Kidney epithelial cell (primary cell): ENCODE data around the gene EMP2. TPM values are rescaled to one million over a fixed set of nuclear protein-coding genes. Genes with fewer than 3 reads are reported as not detected.

Source experiments
- DNase-seq: peaks from one replicate; pipeline ENCODE4 v3.0.0-alpha.2; 2010; ENCODE audit warnings: low read depth
- H3K27me3 ChIP-seq: 2 replicates; pipeline ENCODE4 v1.6.0; 2011; ENCODE audit warnings: low read length; ENCODE audit not compliant: control insufficient read depth, insufficient read depth
- H3K36me3 ChIP-seq: 2 replicates; pipeline ENCODE4 v1.5.1; 2011; ENCODE audit warnings: low read length; ENCODE audit not compliant: control insufficient read depth, insufficient read depth
- H3K4me3 ChIP-seq: 2 replicates; pipeline ENCODE4 v1.5.1; 2011; ENCODE audit warnings: low read depth, mild to moderate bottlenecking, control low read depth, low read length
- total RNA-seq: library from RNA; depleted of rRNA; stranded (reverse); fragments of >200 nt; gene quantifications from 2 replicates; pipeline ENCODE4 v1.2.3, GENCODE V29; 2015
- TF ChIP-seq, protein P1 (sequence below): IDR thresholded peaks from 2 replicates; pipeline ENCODE4 v1.5.1; 2011; ENCODE audit warnings: mild to moderate bottlenecking, moderate library complexity, low read length, control low read depth, inconsistent platforms; ENCODE audit not compliant: insufficient read depth, poor library complexity, severe bottlenecking

The EMP2 gene
- total RNA-seq, 1 donor from 2014 or later: 1.4 TPM

DNA sequence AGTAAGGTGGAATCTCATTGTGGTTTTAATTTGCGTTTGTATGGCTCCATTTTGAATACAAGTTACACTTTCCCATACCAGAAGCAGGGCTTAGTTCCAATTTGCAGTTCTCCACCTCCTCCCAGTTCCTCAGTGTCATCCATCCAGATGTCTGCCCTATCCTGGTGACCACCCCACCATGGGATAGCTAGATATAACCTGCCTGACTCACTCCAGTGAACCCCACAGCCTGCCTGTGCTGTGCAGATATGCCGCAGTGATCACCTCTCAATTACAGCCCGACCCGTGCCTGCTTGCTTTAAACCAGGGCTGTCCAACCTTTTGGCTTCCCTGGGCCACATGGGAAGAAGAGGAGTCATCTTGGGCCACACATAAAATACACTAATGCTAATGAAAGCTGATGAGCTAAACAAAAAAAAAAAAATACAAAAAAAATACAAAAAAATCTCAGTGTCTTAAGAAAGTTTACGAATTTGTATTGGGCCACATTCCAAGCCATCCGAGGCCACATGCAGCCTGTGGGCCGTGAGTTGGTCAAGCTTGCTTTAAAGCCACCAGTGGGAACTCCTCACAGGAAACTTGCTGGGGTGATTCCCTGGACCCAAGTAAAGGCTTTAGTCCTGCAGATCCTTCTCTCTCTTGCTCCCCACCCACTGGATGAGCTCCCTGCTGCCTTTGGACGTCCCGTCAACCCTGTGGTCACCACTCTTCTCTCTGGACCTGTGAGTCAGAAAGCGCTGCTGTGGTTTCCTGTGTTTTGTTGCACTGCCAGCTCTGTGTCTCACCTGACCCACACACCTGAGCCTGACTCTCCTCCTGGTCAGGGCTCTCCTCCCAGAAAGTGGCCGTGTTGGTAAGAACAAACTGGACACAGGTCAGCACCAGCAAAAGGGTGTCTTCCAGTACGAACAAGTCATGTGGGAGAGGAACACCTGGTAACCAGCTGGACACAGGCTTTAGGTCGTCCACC, 83.0 kb downstream of the EMP2 start:
- no peaks in the 10 kb centered on the region for H3K36me3 ChIP-seq
- no peak for DNase-seq
- no peaks in the 10 kb centered on the region for H3K27me3 ChIP-seq
- TF ChIP-seq, protein P1, sequence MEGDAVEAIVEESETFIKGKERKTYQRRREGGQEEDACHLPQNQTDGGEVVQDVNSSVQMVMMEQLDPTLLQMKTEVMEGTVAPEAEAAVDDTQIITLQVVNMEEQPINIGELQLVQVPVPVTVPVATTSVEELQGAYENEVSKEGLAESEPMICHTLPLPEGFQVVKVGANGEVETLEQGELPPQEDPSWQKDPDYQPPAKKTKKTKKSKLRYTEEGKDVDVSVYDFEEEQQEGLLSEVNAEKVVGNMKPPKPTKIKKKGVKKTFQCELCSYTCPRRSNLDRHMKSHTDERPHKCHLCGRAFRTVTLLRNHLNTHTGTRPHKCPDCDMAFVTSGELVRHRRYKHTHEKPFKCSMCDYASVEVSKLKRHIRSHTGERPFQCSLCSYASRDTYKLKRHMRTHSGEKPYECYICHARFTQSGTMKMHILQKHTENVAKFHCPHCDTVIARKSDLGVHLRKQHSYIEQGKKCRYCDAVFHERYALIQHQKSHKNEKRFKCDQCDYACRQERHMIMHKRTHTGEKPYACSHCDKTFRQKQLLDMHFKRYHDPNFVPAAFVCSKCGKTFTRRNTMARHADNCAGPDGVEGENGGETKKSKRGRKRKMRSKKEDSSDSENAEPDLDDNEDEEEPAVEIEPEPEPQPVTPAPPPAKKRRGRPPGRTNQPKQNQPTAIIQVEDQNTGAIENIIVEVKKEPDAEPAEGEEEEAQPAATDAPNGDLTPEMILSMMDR: no peak
- H3K4me3 ChIP-seq: no peak overlapping the region

DNA sequence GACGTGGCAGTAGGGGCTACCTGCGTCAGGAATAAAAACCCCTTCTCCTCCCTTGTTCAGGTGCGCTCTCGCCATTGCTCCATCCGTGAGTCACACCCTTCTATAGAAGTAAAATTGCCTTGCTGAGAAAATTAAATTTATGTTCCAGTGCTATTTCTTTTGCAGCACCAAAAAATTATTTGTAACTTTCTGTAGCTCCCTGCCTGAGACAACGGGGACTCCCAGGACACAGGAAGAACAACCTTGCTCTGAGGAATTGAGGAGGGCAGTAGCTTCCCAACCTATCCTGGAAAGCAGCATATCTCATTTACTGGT, 85.4 kb downstream of the EMP2 start:
- no peak overlapping the region for H3K4me3 ChIP-seq

DNA sequence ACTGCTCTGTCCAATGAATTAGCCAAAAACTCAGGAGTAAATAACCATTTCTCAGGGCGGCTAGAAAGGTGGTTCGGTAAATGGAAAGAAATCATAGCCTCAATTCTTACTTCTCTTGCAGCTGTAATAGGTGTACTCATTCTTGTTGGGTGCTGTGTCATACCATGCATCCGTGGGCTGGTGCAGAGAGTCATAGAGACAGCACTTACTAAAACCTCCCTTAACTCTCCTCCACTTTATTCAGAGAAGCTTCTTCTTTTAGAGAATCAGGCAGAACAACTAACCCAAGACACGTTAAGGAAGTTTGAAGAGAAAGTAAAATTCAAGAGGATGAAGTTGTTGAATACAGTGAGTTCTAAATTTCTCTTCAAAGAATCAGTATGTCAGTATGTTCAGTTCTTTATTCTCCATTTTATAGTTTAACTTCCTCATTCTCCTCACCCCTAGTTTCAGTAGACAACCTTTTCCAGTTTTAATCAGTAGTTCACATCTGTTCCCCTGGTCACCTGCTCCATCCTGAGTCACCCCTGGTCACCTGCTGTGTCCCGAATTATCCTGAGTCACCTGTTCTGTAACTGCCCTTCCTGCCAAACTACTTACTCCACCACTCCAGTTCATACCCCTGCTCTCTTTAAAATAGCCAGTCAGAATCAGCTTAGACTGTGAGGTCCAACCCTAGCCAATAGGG, 85.9 kb downstream of the EMP2 start:
- H3K36me3 ChIP-seq: no peaks in the 10 kb centered on the region
- H3K4me3 ChIP-seq: no peak overlapping the region
- H3K27me3 ChIP-seq: no peaks in the 10 kb centered on the region
- TF ChIP-seq, protein P1: no peak
- no peak for DNase-seq

More for the DNA sequence above, 85.4 kb downstream of the EMP2 start:
- Histone ChIP-seq H3K36me3 (no peaks in the 10 kb centered on the region), H3K27me3 (no peaks in the 10 kb centered on the region)
- TF ChIP-seq, protein P1: no peak
- no peak for DNase-seq

DNA sequence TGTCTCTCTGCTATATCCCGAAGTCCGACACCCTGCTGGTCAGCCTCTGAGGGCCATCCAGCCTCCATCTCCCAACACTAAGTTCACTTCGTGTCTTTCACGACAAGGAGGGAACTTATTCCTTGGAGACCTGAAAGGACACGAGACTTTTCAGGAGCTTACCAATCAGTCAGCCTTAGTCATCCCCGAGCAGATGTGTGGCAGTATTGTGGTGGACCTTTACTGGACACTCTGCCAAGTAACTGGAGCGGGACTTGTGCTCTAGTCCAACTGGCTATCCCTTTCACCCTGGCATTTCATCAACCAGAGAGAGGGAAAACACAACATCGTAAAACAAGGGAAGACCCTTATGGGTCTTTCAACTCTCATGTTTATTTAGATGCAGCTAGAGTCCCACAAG, 87.1 kb downstream of the EMP2 start:
- Histone ChIP-seq H3K4me3 (no peak overlapping the region), H3K27me3 (no peaks in the 10 kb centered on the region), H3K36me3 (no peaks in the 10 kb centered on the region)
- DNase-seq: no peak
- TF ChIP-seq, protein P1: no peak

DNA sequence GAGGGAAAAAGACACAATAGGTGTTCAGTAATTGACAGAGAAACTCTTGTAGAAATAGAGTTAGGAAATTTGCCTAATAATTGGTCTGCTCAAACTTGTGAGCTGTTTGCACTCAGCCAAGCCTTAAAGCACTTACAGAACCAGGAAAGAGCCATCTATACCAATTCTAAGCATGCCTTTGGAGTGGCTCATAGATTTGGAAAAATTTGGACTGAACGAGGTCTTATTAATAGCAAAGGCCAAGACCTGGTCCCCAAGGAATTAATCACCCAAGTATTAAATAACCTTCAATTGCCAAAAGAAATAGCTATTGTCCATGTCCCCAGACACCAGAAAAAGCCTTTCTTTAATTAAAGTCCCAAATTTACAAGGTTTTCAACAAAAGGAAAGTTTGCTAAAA, 90.3 kb downstream of the EMP2 start:
- no peaks in the 10 kb centered on the region for H3K27me3 ChIP-seq
- DNase-seq: no peak
- no peaks in the 10 kb centered on the region for H3K36me3 ChIP-seq
- TF ChIP-seq, protein P1: no peak
- no peak overlapping the region for H3K4me3 ChIP-seq
